GM23338 (cell line): ENCODE data around the gene SPON2. TPM values are rescaled to one million over a fixed set of nuclear protein-coding genes. Genes with fewer than 3 reads are reported as not detected.

Source experiments
- ATAC-seq: fragments of 200-7000 bp; cut with Tn5 transposase; 3 replicates; pipeline ENCODE4 v1.9.1; 2020
- DNase-seq: peaks from one replicate; pipeline ENCODE4 v3.0.0-alpha.2; 2015; ENCODE audit warnings: low spot score
- H2AFZ ChIP-seq: fragments of 200-600 bp; sonication (generic); 2 replicates; pipeline ENCODE4 v1.8.0; 2016; ENCODE audit warnings: antibody characterized with exemption, mild to moderate bottlenecking, moderate library complexity
- H3F3A ChIP-seq: fragments of 200-600 bp; sonication (generic); replicated peaks from 2 replicates; pipeline ENCODE4 v1.8.0; 2017; ENCODE audit warnings: antibody characterized with exemption, mixed run types, low read depth
- H3K27ac ChIP-seq: fragments of 200-600 bp; sonication (generic); 2 replicates; pipeline ENCODE4 v1.6.1; 2016; ENCODE audit warnings: low read depth
- H3K27me3 ChIP-seq: fragments of 200-600 bp; sonication (generic); 2 replicates; pipeline ENCODE4 v1.8.0; 2016; ENCODE audit warnings: mild to moderate bottlenecking, mixed run types, moderate library complexity; ENCODE audit not compliant: insufficient read depth
- H3K36me3 ChIP-seq: fragments of 200-600 bp; sonication (generic); 2 replicates; pipeline ENCODE4 v1.8.0; 2016; ENCODE audit warnings: mild to moderate bottlenecking; ENCODE audit not compliant: insufficient read depth
- H3K4me1 ChIP-seq: fragments of 200-600 bp; sonication (generic); 2 replicates; pipeline ENCODE4 v1.8.0; 2016; ENCODE audit warnings: mild to moderate bottlenecking, moderate library complexity; ENCODE audit not compliant: insufficient read depth
- H3K4me2 ChIP-seq: fragments of 200-600 bp; sonication (generic); 2 replicates; pipeline ENCODE4 v1.7.1; 2017; ENCODE audit warnings: mixed run types
- H3K4me3 ChIP-seq: fragments of 200-600 bp; sonication (generic); 2 replicates; pipeline ENCODE4 v1.6.1; 2016; ENCODE audit warnings: mixed run types
- H3K79me2 ChIP-seq: fragments of 200-600 bp; sonication (generic); replicated peaks from 2 replicates; pipeline ENCODE4 v1.8.0; 2017; ENCODE audit warnings: mild to moderate bottlenecking; ENCODE audit not compliant: insufficient read depth
- H3K9me2 ChIP-seq: fragments of 200-600 bp; sonication (generic); 2 replicates; pipeline ENCODE4 v1.8.0; 2017; ENCODE audit not compliant: insufficient read depth
- H4K20me1 ChIP-seq: fragments of 200-600 bp; sonication (generic); replicated peaks from 2 replicates; pipeline ENCODE4 v1.8.0; 2017; ENCODE audit warnings: mild to moderate bottlenecking; ENCODE audit not compliant: insufficient read depth
- H3K27ac Mint-ChIP-seq: 2 replicates; pipeline ENCODE4 v1.8.0; 2020; ENCODE audit warnings: inconsistent platforms, mild to moderate bottlenecking, moderate library complexity, mixed read lengths
- H3K27me3 Mint-ChIP-seq: 3 replicates; pipeline ENCODE4 v1.8.0; 2022; ENCODE audit warnings: low read depth, mild to moderate bottlenecking, moderate library complexity, mixed read lengths, inconsistent platforms; ENCODE audit not compliant: insufficient read depth, poor library complexity
- H3K36me3 Mint-ChIP-seq: 3 replicates; pipeline ENCODE4 v1.8.0; 2021; ENCODE audit warnings: low read depth, mild to moderate bottlenecking, inconsistent platforms, moderate library complexity, mixed read lengths
- H3K4me1 Mint-ChIP-seq: 3 replicates; pipeline ENCODE4 v1.8.0; 2020; ENCODE audit warnings: mild to moderate bottlenecking, inconsistent platforms, mixed read lengths
- H3K4me3 Mint-ChIP-seq: 3 replicates; pipeline ENCODE4 v1.8.0; 2021; ENCODE audit warnings: moderate library complexity, mild to moderate bottlenecking, inconsistent platforms, mixed read lengths
- H3K9me3 Mint-ChIP-seq: 3 replicates; pipeline ENCODE4 v1.8.0; 2020; ENCODE audit warnings: moderate library complexity, mild to moderate bottlenecking, inconsistent platforms, mixed read lengths
- CREB1 ChIP-seq: fragments of 250-450 bp; sonication (Bioruptor Pico); IDR thresholded peaks from 2 replicates; pipeline ENCODE4 v1.5.0; 2020; ENCODE audit warnings: low read depth, mild to moderate bottlenecking, moderate library complexity
- CTCF ChIP-seq, 2 experiments: fragments of 200-600 bp in 1 of 2; sonication (generic) in 1 of 2; conservative IDR thresholded peaks; 2 replicates each; pipeline versions ENCODE4 v1.5.1 to v1.6.1; 2016 to 2017; ENCODE audit warnings: antibody characterized with exemption in 2 of 2, low read depth in 2 of 2, mild to moderate bottlenecking in 2 of 2, moderate library complexity in 1 of 2
- ETS1 ChIP-seq: IDR thresholded peaks from 2 replicates; pipeline ENCODE4 v1.6.1; 2016; ENCODE audit warnings: antibody characterized with exemption
- EZH2 ChIP-seq: fragments of 200-600 bp; sonication (generic); IDR thresholded peaks from one replicate; pipeline ENCODE4 v1.8.0; 2017; ENCODE audit warnings: antibody characterized with exemption, mild to moderate bottlenecking, low read depth; ENCODE audit not compliant: unreplicated experiment
- EZH2phosphoT487 ChIP-seq: fragments of 200-600 bp; sonication (generic); IDR thresholded peaks from one replicate; pipeline ENCODE4 v1.8.1; 2018; ENCODE audit warnings: antibody characterized with exemption; ENCODE audit not compliant: unreplicated experiment
- JUNB ChIP-seq: IDR thresholded peaks from one replicate; pipeline ENCODE4 v1.6.1; 2016; ENCODE audit warnings: antibody characterized with exemption; ENCODE audit not compliant: unreplicated experiment
- NANOG ChIP-seq: IDR thresholded peaks from 2 replicates; pipeline ENCODE4 v1.6.1; 2016; ENCODE audit warnings: antibody characterized with exemption, borderline replicate concordance
- POLR2AphosphoS5 ChIP-seq: IDR thresholded peaks from 2 replicates; pipeline ENCODE4 v1.6.1; 2016; ENCODE audit warnings: antibody characterized with exemption, low read depth
- REST ChIP-seq: IDR thresholded peaks from one replicate; pipeline ENCODE4 v1.6.1; 2018; ENCODE audit warnings: antibody characterized with exemption; ENCODE audit not compliant: unreplicated experiment
- ZNF114 ChIP-seq: fragments of 250-450 bp; sonication (Bioruptor Pico); IDR thresholded peaks from 2 replicates; pipeline ENCODE4 v1.5.0; 2020; ENCODE audit warnings: mild to moderate bottlenecking, moderate library complexity
- ZNF331 ChIP-seq: fragments of 250-450 bp; sonication (Bioruptor Pico); IDR thresholded peaks from 2 replicates; pipeline ENCODE4 v1.5.0; 2020; ENCODE audit warnings: low read depth, mild to moderate bottlenecking, moderate library complexity
- polyA plus RNA-seq: library from polyadenylated mRNA; unstranded; fragments of >200 nt; fragmentation: Nextera tagmentation; extraction: Ambion mirVana; gene quantifications from 2 replicates; pipeline ENCODE4 v1.2.1, GENCODE V29; 2016
- total RNA-seq: library from RNA; depleted of rRNA; stranded (reverse); fragments of >200 nt; shearing (Covaris generic); gene quantifications from 2 replicates; pipeline ENCODE4 v1.2.3, GENCODE V29; 2014

The SPON2 gene
- total and polyA plus RNA-seq, 2 experiments from 2014 or later: 2.1 to 2.4 TPM

- H3K27me3 ChIP-seq: peaks cover 71% of the 10 kb centered on the region
- H3K27me3 Mint-ChIP-seq: peaks cover 75% of the 10 kb centered on the region
These were observed 2.0 kb downstream of the SPON2 start for GRCh38 chr4:1170156-1170975.

More at GRCh38 chr4:1170156-1170975, 2.0 kb downstream of the SPON2 start:
- peak overlapping the region; percentile 9; the same call in 1 of the 3 replicates for H3K4me3 Mint-ChIP-seq
- Histone ChIP-seq H3K4me1 (no peaks in the 10 kb centered on the region), H4K20me1 (no peaks in the 10 kb centered on the region), H3K79me2 (no peaks in the 10 kb centered on the region), H3K4me2 (peak overlapping the region; percentile 84; the same call in 1 of the 2 replicates), H3K27ac (no peak overlapping the region), H3K9me2 (no peaks in the 10 kb centered on the region), H3F3A (no peaks in the 10 kb centered on the region), H3K36me3 (no peaks in the 10 kb centered on the region), H2AFZ (no peak overlapping the region), H3K4me3 (no peak overlapping the region; the same call in 1 of the 2 replicates)
- H3K4me1 Mint-ChIP-seq: peaks cover 5% of the 10 kb centered on the region
- no peak for ATAC-seq
- no peak for TF ChIP-seq ETS1
- TF ChIP-seq ZNF331 (CRISPR knock-in tag): no peak
- no peak for TF ChIP-seq CTCF (conservative IDR thresholded peaks at IDR 0.05; ENCODE audit: low read depth in 2 of 2)
- no peak for TF ChIP-seq JUNB
- TF ChIP-seq NANOG: no peak
- TF ChIP-seq EZH2phosphoT487: no peak
- TF ChIP-seq REST: no peak
- no peak for TF ChIP-seq POLR2AphosphoS5
- no peak for TF ChIP-seq ZNF114 (CRISPR knock-in tag)
- TF ChIP-seq CREB1 (CRISPR knock-in tag): no peak
- TF ChIP-seq EZH2: no peak
- H3K27ac Mint-ChIP-seq: no peak overlapping the region
- no peaks in the 10 kb centered on the region; the same call in 2 of the 3 replicates for H3K9me3 Mint-ChIP-seq
- H3K36me3 Mint-ChIP-seq: no peaks in the 10 kb centered on the region; the same call in 2 of the 3 replicates
- DNase-seq: no peak
